ENCODE results near the gene LTBP3.
A peak's percentile ranks its signal among the peaks of the same experiment; 100 is the strongest.

The LTBP3 gene

DNA sequence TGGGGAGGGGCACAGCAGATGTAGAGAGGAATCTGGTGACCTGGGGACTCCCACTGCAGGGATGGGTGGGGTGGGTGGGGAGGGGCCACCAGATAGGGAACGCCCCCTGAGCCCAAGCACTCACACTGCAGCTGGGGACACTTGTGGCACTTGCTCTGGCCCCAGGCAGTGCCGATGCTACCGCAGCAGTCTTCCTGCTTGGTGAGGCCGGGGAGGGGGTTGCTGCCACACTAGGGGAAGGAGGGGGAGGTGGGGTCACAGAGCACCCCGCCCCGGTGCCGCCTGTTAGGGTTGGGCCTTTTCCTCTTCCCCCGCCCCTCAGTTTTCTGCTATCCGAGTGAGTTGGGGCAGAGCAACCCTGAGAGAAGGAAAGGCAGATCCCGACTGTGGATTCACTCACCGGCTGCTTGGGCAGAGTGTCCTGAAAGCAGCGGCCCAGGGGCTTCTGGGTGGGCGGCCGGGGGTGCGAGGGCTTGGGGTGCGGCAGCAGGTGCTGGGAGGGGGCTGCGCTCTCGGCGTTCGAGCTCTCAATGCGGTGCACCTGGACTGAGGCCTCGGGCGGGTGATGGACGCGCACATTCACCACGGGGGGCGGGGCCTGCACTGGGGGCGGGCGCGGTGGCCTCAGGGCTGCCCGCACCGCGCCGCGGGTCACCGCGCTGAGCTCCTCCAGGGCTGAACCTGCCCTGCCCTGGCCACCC lies 4.7 kb downstream of the LTBP3 start:
- peak; percentile 85 to 88 for DNase-seq

DNA sequence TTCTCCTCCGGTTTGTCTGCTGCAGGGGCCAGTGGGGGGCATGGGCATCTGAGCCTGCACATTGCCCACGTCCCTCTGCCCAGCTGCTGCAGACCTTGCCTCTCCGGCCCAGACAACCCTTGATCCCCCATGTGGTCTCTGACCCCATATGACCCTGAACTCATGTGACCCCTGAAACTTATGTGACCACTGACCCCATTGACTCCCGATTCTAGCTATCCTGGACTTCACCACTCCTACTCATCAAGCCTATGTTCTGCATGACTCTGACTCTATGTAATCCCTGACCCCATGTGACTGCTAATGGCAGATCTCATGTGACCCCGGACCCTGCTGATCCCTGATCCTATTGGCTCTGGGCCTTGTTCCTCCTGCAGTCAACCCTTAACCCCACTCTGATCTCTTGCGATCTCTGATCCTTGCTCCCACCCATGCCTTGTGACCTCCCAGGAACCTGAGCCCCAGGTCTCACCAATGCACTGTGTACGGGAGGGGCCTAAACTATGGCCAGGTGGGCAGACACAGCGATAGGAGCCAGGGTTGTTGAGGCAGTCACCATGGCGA lies 5.7 kb downstream of the LTBP3 start:
- no peak for DNase-seq

DNA sequence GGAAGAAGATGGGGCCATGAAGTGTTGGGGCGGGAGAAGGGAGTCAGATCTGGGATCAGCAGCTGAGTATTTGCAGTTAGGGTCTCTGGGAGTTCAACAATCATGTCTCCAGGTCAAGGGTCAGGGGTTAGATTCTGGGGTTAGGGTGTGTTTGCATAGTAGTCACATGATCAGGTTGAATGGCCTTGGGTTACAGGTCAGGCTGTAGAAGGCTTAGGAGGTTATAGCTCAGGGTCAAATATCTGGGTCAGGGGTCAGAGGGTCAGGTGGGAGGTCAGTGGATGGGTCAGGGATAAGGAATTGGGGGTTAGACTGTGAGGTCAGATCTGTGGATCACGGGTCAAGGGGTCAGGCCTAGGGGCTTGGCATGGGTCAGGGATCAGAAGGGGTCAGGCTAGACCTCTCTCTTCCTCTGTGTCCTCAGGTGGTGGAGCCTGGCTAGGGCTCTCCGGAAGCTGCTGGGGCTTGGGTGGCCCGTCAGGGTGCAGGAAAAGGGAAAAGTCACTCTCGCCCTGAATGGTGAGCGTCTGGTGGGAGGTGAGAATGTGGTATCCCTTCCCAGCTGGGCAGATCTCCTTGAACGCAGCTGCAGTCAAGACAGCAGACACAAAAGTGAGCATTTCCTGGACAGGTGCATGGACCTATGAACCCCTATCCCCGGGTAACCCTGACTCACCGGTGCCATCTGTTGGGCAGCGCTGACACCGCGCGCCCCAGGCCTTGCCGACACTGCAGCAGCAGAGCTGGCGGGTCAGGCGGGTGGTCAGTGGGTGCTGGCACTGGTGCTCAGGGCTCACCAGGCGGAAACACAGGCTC lies 6.4 kb downstream of the LTBP3 start:
- DNase-seq = peak; percentile 75 to 78

DNA sequence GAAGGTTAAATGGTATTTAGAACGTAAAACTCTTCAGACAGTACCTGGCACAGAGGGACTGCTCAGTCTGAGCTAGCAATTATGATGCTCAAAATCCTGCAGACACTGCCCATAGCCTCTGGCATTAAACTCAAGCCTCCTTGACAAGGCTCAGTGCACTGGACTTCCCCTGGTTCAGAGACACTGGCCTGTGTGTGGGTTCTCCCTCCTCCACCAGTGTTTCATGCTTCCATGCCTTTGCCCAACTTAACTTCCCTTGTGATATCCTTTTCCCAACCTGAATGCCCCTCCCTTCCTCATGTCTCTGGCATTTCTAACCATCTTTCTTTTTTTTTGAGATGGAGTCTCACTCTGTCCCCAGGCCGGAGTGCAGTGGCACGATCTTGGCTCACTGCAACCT lies 9.1 kb downstream of the LTBP3 start:
- DNase-seq = no peak

DNA sequence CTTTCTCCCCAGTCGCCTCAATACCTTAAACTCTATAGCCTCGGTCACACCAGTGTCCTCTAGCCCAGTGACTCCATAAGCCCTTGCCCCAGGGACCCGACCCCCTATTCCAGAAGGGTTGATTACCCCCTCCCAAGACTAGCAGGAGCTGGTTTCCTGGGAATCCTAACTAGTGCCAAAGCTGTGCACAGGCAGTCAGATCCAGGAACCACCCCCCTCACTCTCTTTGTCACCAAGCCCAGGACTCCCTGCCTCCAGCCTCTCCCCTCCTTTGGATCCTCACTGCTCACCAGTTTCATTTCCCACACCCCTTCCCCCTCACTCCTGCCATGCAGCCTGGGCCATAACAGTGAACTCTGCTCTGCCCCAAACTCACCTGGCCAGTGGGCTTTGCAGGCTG lies 9.8 kb downstream of the LTBP3 start:
- no peak for DNase-seq

DNA sequence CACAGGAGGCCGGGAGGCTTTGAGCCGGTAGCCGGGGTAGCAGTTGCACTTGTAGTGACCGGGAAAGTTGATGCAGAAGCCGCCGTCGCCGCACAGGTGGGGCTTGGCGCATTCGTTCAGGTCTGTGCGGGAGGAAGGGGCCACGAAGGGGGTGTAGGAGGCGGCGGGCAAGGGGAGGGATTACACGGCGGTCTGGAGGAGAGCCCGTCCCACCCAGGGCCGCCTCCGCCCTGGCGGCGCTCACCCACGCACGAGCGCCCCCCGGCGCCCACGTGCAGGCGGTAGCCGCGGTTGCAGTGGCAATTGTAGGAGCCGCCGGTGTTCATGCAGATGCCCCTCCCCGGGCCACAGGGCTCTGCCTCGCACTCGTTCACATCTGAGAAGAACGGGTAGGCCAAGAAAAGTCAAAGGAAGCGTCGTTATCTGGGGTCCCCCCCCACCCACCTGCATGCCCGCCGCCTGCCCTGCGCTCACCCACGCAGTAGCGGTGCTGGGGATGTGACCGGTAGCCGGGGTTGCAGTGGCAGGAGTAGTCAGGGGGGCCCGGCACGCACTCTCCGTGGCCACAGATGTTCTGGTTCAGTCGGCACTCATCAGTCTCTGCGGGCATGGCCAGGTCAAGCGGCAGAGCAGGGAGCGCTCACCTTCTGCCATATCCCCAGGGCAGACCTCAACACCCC lies 10.6 kb downstream of the LTBP3 start:
- peak; percentile 45 to 66 for DNase-seq

DNA sequence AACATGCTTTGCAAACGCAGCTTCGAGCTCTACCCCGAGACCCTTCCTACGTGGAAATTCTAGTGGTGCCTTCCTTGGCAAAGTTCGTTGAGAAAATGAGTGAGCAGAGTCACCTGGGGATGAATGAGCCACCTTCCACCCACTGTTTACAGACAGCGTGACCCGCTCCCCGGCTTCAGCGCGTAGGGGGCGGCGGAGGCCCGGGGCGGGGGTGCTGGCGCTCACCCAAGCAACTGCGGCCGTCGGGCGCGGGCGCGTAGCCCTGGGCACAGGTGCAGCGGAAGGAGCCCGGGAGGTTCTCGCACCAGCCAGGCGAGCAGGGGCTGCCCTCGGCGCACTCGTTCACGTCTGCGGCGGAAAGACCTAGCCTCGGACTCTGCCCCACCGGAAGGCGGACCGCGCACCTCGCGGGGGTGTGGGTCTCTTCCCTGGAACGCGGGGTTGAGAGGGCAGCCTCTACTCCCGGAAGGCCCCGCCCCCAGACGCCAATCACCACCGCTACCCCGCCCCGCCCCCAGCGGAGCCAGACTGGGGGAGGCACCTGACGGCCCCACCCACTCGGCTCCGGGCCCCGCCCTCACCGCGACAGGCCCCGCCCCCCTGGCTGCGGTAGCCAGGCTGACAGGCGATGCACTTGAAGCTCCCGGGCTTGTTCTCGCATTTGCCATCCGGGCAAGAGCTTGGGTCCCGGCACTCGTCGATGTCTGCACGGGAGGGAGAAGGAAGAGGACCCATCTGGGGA lies 11.8 kb downstream of the LTBP3 start:
- DNase-seq = peak; percentile 98 to 99

DNA sequence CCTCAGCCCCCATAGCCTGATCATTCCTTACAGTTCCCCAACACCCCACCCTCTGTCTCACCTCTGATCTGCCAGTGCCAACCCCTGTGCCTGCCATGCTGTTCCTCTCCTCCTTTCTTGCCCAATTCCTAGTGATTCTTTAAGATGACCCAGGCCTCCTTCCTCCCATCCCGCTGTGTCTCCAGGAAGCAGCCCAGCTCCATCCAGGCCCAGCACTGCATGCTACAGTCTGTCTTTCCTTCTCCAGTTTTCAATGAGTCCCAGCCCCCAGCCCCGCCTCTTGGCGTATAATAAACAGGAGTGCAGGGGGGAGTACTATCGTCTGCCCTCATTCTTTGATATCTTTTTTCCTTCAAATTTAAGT lies 12.3 kb downstream of the LTBP3 start:
- no peak for DNase-seq

DNA sequence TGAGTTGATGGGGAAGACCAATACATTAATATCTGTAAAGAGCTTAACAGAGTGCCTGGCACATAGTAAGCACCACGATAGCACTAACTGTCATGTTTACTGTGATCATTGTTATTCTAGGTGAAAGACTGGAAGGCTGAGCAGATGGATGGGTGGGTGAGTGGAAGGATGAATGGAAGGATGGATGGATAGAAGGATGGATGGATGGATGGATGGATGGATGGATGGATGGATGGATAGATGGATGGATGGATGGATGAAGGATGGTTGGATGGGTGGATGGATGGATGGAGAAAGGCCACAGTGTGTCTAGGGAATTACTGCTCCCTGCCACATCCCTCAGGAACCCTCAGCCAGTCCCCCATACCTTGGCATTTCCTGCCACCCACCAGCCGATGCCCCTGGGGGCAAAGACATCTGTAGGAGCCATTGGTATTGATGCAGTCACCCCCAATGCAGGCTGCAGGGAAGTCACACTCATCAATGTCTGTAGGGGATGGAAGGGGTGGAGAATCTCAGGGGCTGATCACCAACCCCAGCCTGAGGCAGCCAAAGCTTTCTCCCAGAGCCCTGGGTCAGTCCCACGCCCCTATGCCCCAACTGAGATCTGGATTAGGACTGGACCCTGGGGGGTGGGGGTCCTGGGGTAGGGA lies 15.3 kb downstream of the LTBP3 start:
- DNase-seq = no peak

DNA sequence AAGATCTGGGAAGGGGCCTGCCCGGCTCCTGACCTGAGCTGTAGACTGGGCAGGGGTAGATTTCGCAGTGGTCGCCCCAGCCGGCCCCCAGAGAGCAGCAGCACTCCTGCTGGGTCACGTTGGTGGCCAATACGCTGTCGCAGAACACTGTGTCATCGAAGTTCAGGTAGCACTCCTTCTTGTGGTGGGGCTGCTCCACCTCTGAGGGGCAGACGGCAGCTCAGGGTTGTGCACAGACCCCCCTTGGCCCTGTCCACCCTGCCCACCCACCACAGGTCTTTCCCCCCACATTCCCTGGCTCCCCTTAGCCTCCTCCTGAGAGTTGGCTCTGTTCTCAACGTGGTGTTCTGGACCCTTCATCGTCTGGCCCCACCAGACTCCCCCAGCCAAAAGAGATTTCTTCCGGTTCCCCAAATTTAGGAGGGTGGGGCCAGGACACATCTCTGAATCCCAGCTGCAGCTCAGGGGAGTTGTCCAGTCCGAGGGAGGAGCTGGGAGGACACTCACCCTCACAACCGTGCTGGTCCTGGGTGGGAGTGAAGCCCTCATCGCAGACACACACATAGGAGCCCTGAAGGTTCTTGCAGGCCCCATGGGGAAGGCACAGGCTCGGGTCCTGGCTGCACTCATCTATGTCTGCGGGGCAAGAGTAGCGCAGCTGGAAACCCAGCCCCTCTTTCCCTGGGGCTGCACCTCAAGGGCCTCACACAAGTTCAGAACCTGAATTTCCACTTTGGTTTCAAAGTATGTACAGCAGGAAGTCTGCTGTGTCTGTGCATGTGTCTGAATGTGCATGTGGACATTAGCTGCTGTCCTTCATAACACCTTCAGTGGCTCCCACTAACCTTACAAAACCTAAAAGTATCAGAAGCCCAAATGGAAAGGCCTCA lies 16.8 kb downstream of the LTBP3 start:
- DNase-seq = no peak

DNA sequence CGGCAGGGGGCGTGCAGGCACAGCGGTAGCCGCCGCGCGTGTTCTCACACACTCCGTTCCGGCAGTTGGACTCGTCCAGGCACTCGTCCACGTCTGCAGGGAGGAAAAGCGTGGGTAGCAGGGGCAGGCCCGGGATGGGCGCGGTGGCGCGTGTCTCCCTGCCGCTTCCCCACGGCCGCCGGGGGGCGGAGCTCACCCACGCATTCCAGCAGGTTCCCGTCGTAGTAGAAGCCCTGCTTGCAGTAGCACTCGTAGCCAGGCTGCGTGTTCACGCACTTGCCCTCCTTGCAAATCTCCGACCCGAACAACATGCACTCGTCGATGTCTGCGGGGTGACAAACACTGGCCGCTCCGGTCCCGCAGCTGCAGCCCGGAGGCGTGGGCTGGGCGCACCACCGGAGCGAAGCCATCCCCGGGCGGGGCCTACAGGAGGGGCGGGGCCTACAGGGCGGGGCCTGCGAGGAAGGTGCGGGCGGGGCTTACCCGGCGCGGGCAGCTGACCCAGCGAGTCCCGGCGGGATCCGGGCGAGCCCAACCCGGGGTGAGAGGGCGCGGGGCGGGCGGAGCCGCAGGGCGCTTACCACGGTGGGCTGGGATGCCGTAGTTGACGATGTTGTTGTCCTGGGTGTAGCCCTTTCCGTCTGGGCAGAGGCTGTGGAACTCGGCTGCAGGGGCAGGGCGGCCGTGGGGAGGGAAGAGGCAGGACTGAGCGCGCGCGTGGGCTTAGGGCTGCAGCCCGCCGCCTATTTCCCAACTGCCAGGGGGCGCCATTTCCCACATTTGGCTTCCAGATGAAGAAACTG lies 17.7 kb downstream of the LTBP3 start:
- DNase-seq = peak; percentile 88 to 93

DNA sequence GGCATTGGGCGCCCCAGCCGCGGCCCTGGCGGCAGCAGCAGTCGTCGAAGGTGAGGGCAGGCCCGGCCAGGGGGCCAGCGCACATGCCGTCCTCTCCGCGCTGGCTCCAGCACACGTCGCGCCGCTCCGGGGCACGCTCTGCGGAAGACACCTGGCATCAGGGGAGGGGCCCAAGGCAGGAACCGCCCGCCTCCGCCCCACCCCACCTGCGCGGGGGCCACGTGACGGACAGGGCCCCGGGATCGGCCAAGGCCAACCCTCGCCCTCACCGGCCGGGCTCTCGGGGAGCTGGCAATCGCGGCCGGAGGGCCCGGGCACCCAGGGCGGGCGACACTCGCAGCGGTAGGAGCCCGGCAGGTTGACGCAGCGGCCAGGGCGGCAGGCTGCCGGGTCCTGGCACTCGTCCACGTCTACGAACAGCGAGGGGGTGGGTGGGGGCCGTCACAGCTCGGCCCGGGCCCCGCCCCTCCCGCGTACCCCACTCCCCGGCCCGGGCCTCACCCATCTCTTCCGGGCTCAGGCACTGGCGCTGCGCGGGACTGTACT lies 18.3 kb downstream of the LTBP3 start:
- DNase-seq = no peak

DNA sequence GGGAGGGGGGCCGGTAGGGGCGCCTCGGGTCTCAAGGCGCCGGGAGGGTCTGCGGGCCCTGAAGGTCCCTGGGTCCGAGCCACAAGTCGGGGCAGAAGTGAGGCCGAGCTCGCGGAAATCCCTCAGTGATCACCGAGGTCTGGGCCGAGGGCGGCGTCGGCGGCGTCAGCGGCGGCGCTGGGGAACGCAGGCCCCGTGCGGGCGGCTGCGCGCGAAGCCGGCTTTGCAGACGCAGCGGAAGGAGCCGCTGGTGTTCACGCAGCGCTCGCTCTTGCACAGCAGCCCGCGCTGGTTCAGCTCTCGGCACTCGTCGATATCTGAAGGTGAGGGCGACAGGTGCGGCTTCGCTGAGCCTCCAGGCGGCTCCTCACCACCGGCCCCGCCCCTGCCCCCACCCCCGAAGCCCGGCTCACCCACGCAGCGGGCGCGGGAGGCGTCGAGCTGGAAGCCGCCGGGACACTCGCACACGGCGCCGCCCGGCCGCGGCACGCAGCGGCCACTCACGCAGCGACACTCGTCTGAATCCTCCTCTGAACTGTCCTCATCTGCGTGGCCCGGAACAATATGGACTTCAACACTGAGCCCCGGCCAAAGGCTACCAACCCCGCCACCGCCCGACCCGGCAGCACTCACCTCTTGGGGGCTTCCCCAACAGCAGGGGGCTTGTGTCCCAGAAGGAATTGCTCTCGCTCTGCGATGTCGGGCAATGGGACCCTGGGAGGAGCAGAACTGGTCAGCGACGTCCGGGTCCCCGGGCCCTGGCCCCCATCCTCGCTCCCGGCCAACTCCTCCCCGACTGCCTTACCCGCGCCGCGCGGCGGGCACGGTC lies 19.0 kb downstream of the LTBP3 start:
- DNase-seq = no peak

DNA sequence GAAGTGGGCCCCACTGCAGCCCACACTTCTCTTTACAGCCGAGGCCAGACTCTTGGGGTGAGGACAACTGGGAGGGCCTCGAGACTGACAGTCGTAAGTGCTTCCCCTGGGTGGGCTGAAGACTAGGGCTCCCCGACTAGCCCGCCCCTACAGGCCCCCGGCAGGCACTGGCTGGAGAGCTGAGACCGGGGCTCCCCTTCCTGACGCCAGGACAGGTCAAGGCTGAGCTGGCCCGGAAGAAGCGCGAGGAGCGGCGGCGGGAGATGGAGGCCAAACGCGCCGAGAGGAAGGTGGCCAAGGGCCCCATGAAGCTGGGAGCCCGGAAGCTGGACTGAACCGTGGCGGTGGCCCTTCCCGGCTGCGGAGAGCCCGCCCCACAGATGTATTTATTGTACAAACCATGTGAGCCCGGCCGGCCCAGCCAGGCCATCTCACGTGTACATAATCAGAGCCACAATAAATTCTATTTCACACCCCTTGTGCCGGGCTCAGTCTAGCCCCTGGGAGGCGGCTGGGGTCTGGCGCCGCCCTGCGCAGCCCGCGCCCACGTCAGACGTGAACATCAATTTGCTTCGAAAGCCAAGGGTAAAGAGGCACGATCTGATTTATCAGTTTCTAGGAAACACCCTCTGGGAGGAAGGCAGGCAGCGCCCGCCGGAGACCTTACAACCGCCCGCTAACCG lies 19.8 kb downstream of the LTBP3 start:
- no peak for DNase-seq

DNA sequence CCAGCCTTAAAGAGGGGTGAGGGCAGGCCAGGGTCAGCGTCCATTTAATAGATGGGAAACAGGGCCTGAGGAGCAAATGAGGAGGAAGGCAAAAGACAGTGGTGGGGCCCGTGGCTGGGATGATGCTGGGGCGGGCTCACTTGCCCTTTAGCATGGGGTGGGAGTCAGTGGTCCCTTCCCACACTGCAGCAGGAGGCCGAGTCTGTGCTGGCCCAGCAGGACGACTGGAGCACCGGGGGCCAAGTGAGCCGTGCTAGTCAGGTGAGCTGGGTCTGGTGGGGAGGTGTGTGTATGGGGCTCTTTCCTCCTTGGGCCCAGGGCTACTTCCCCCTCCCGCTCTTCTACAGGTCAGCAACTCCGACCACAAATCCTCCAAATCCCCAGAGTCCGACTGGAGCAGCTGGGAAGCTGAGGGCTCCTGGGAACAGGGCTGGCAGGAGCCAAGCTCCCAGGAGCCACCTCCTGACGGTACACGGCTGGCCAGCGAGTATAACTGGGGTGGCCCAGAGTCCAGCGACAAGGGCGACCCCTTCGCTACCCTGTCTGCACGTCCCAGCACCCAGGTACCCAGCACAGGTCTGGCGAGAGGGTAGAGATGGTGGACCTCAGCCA lies 20.4 kb downstream of the LTBP3 start:
- DNase-seq = no peak

DNA sequence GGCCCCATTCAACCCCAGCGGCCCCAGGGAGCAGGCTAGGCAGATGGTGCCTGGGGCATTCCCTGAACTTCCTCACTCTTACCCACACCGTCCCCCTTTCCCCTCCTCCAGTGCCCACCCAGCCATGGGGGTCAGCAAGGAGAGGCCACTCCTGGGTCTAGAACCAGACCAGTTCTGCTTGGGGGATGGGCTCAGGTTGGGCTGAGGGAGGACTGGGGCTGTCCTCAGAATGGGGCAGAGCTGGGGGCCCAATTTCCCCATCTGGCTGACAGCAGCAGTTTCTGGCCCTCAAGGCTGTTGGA lies 20.9 kb downstream of the LTBP3 start:
- no peak for DNase-seq

DNA sequence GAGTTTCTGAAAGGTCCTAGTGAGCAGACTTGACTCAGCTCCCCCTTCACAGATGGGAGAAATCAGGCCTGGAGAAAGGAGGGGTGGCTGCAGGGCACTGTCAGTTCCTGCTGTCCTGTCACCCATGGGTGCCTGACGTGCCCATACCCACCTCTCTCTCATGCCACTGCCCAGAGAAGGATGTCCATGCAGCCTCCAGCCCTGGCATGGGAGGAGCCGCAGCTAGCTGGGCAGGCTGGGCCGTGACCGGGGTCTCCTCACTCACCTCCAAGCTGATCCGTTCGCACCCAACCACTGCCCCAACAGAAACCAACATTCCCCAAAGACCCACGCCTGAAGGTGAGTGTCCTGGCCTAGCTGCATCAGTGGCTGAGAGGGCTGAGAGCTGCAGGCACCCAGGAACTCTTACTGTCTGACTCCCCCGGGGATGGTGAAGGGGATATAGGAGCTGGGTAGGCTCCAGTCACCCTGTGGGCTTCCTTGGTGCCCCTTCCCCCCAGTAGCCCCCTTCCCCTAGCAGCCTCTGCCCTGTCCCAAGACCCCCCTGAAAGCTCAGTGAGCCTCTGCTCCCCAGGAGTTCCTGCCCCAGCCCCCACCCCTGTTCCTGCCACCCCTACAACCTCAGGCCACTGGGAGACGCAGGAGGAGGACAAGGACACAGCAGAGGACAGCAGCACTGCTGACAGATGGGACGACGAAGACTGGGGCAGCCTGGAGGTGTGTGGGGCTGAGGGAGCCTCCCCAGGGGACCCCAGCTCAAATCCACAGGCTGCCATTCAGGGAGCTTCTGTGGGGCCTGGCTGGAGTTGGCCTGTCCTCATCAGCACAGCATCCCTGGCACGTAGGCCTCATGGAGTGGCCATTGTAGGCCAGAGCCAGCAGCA lies 21.5 kb downstream of the LTBP3 start:
- no peak for DNase-seq
